Measurements from ENCODE around the gene ENKD1.

- TF ChIP-seq POLR2AphosphoS5 (IDR thresholded peaks at IDR 0.05; ENCODE audit: low read depth) (no peak), CTCF (conservative IDR thresholded peaks at IDR 0.05; ENCODE audit: low read depth in 2 of 2) (no peak), EZH2 (IDR thresholded peaks at IDR 0.05; ENCODE audit: low read depth, unreplicated experiment) (no peak), ETS1 (IDR thresholded peaks at IDR 0.05) (no peak), REST (IDR thresholded peaks at IDR 0.05; ENCODE audit: unreplicated experiment) (no peak), NANOG (IDR thresholded peaks at IDR 0.05; ENCODE audit: borderline replicate concordance) (no peak), EZH2phosphoT487 (IDR thresholded peaks at IDR 0.05; ENCODE audit: unreplicated experiment) (no peak), CREB1 (CRISPR knock-in tag; IDR thresholded peaks at IDR 0.05; ENCODE audit: low read depth) (no peak), JUNB (IDR thresholded peaks at IDR 0.05; ENCODE audit: unreplicated experiment) (no peak), ZNF331 (CRISPR knock-in tag; IDR thresholded peaks at IDR 0.05; ENCODE audit: low read depth) (no peak), ZNF462 (CRISPR knock-in tag; IDR thresholded peaks at IDR 0.05) (no peak), STAT1 (IDR thresholded peaks at IDR 0.05; ENCODE audit: unreplicated experiment) (no peak)
These were observed 7.4 kb upstream of the ENKD1 start for GRCh38 chr16:67673712-67674580.

Data from GM23338 (cell line).